ENCODE results near the gene MCC.

The MCC gene

DNA sequence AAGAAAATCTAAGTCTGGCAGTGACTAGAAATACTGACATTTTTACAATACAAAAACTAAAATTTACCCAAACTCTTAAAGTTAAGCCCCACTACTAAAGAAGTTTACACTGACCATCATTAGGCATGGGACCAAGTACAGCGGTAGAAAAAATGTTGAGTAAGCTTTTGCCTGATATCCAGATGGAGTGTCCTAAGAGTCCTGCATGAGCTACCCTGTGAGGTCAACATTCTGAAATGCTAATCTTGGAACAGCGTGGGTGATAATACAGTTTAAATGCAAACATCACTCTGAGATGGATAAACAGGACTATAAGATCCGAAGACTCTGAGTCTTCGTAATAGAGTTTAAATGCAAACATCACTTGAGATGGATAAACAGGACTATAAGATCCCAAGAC is 322.0 kb downstream of the MCC start:
- 92 to 96% methylated on average over 4 of the region's 4 CpGs for WGBS, 2 experiments
- H3K27ac ChIP-seq (ENCODE audit: insufficient read depth, low read depth, low read length, poor library complexity, severe bottlenecking) = no peak overlapping the region

DNA sequence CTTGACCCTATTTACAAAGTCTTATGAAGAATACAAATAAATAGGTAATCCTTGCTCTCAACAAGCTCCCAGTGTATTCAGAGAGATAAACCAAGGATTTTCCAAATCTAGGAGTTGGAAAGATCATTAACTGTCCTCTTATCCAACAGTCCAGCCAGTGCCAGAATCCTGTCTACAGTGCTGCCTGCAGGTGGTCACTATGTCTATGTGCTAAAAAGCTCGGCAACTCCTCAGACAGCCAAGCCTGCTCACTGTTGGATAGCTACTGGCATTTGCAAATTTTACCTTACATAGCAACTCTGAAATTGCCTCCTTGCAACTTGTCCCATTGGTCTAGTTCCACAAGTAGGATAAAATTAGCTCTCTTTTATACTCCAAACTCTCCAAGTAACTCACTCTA is 324.2 kb downstream of the MCC start:
- Histone ChIP-seq H3K27me3 (ENCODE audit: control insufficient read depth, insufficient read depth, low read length, poor library complexity, severe bottlenecking) (no peaks in the 10 kb centered on the region), H3K36me3 (ENCODE audit: control insufficient read depth, insufficient read depth, low read length) (no peaks in the 10 kb centered on the region), H3K9me3 (ENCODE audit: control insufficient read depth, low read length) (no peaks in the 10 kb centered on the region), H3K4me3 (ENCODE audit: insufficient read depth, low read depth, low read length) (no peak overlapping the region), H3K27ac (ENCODE audit: insufficient read depth, low read depth, low read length, poor library complexity, severe bottlenecking) (no peak overlapping the region), H3K4me1 (ENCODE audit: control insufficient read depth, insufficient read depth, low read length) (peaks cover 12% of the 10 kb centered on the region)
- WGBS, 2 experiments = 87 to 89% methylated on average over 1 of the region's 1 CpG

More for the DNA sequence above, 322.0 kb downstream of the MCC start:
- H3K4me1 ChIP-seq (ENCODE audit: control insufficient read depth, insufficient read depth, low read length) = peaks cover 16% of the 10 kb centered on the region
- H3K4me3 ChIP-seq (ENCODE audit: insufficient read depth, low read depth, low read length) = no peak overlapping the region
- no peaks in the 10 kb centered on the region for H3K27me3 ChIP-seq (ENCODE audit: control insufficient read depth, insufficient read depth, low read length, poor library complexity, severe bottlenecking)
- H3K9me3 ChIP-seq (ENCODE audit: control insufficient read depth, low read length) = no peaks in the 10 kb centered on the region
- no peaks in the 10 kb centered on the region for H3K36me3 ChIP-seq (ENCODE audit: control insufficient read depth, insufficient read depth, low read length)

- no peak overlapping the region for H3K4me3 ChIP-seq (ENCODE audit: insufficient read depth, low read depth, low read length)
- H3K4me1 ChIP-seq (ENCODE audit: control insufficient read depth, insufficient read depth, low read length) = peaks cover 6% of the 10 kb centered on the region
- H3K27me3 ChIP-seq (ENCODE audit: control insufficient read depth, insufficient read depth, low read length, poor library complexity, severe bottlenecking) = no peaks in the 10 kb centered on the region
- whole genome bisulfite sequencing, 2 experiments = 97 to 100% methylated on average over 1 to 2 of the region's 2 CpGs
- H3K36me3 ChIP-seq (ENCODE audit: control insufficient read depth, insufficient read depth, low read length) = no peaks in the 10 kb centered on the region
- no peaks in the 10 kb centered on the region for H3K9me3 ChIP-seq (ENCODE audit: control insufficient read depth, low read length)
- H3K27ac ChIP-seq (ENCODE audit: insufficient read depth, low read depth, low read length, poor library complexity, severe bottlenecking) = no peak overlapping the region
These were observed 324.9 kb downstream of the MCC start for GRCh38 chr5:113163328-113163727.

- 59 to 60% methylated on average over 3 of the region's 3 CpGs for WGBS, 2 experiments
These were observed 325.5 kb downstream of the MCC start for GRCh38 chr5:113162770-113163169.

GRCh38 chr5:113162208-113162607 is 326.0 kb downstream of the MCC start:
- 90 to 93% methylated on average over 3 of the region's 3 CpGs for WGBS, 2 experiments
- Histone ChIP-seq H3K27me3 (ENCODE audit: control insufficient read depth, insufficient read depth, low read length, poor library complexity, severe bottlenecking) (no peaks in the 10 kb centered on the region), H3K27ac (ENCODE audit: insufficient read depth, low read depth, low read length, poor library complexity, severe bottlenecking) (no peak overlapping the region), H3K36me3 (ENCODE audit: control insufficient read depth, insufficient read depth, low read length) (no peaks in the 10 kb centered on the region), H3K9me3 (ENCODE audit: control insufficient read depth, low read length) (no peaks in the 10 kb centered on the region), H3K4me3 (ENCODE audit: insufficient read depth, low read depth, low read length) (no peak overlapping the region), H3K4me1 (ENCODE audit: control insufficient read depth, insufficient read depth, low read length) (peaks cover 6% of the 10 kb centered on the region)

More at GRCh38 chr5:113162770-113163169, 325.5 kb downstream of the MCC start:
- H3K36me3 ChIP-seq (ENCODE audit: control insufficient read depth, insufficient read depth, low read length) = no peaks in the 10 kb centered on the region
- no peaks in the 10 kb centered on the region for H3K27me3 ChIP-seq (ENCODE audit: control insufficient read depth, insufficient read depth, low read length, poor library complexity, severe bottlenecking)
- H3K9me3 ChIP-seq (ENCODE audit: control insufficient read depth, low read length) = no peaks in the 10 kb centered on the region
- H3K27ac ChIP-seq (ENCODE audit: insufficient read depth, low read depth, low read length, poor library complexity, severe bottlenecking) = no peak overlapping the region
- peaks cover 6% of the 10 kb centered on the region for H3K4me1 ChIP-seq (ENCODE audit: control insufficient read depth, insufficient read depth, low read length)
- H3K4me3 ChIP-seq (ENCODE audit: insufficient read depth, low read depth, low read length) = no peak overlapping the region

GRCh38 chr5:113161806-113162205 is 326.4 kb downstream of the MCC start:
- H3K27ac ChIP-seq (ENCODE audit: insufficient read depth, low read depth, low read length, poor library complexity, severe bottlenecking) = no peak overlapping the region
- no peaks in the 10 kb centered on the region for H3K36me3 ChIP-seq (ENCODE audit: control insufficient read depth, insufficient read depth, low read length)
- H3K9me3 ChIP-seq (ENCODE audit: control insufficient read depth, low read length) = no peaks in the 10 kb centered on the region
- 38 to 50% methylated on average over 5 of the region's 6 CpGs for WGBS, 2 experiments
- no peaks in the 10 kb centered on the region for H3K27me3 ChIP-seq (ENCODE audit: control insufficient read depth, insufficient read depth, low read length, poor library complexity, severe bottlenecking)
- no peak overlapping the region for H3K4me3 ChIP-seq (ENCODE audit: insufficient read depth, low read depth, low read length)
- H3K4me1 ChIP-seq (ENCODE audit: control insufficient read depth, insufficient read depth, low read length) = peaks cover 6% of the 10 kb centered on the region

GRCh38 chr5:113157886-113158285 is 330.4 kb downstream of the MCC start:
- peaks cover 3% of the 10 kb centered on the region for H3K9me3 ChIP-seq (ENCODE audit: control insufficient read depth, low read length)
- H3K36me3 ChIP-seq (ENCODE audit: control insufficient read depth, insufficient read depth, low read length) = no peaks in the 10 kb centered on the region
- peaks cover 11% of the 10 kb centered on the region for H3K4me1 ChIP-seq (ENCODE audit: control insufficient read depth, insufficient read depth, low read length)
- WGBS, 2 experiments = 90 to 94% methylated on average over 4 of the region's 4 CpGs
- no peak overlapping the region for H3K4me3 ChIP-seq (ENCODE audit: insufficient read depth, low read depth, low read length)
- no peak overlapping the region for H3K27ac ChIP-seq (ENCODE audit: insufficient read depth, low read depth, low read length, poor library complexity, severe bottlenecking)
- H3K27me3 ChIP-seq (ENCODE audit: control insufficient read depth, insufficient read depth, low read length, poor library complexity, severe bottlenecking) = no peaks in the 10 kb centered on the region

DNA sequence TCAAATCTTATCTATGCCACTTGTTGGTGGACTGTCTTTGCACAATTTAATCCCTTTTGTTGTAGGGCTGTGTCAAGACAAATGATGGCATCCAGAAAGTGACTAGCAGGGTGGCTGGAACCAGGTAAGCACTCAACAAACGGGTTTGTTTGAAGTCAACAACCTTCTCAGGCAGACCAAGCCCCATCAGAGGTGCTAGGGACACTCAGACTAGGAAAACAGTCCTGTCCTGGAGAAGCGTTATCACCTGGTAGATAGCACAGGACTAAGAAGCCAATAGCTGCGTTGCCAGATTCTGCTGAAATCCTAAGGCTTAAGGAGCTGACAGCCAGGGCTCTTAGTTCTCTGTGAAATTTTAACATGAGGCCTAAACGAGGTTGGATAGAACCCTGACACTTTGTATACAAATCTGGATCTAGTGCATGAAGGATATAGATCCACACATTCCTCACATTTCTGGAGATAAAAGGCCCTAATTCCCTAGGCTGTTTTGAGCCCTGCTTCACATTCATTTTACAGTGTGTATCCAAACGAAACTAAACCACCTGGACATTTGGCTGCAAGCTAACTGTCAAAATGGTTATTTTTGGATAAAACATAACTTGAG is 331.9 kb downstream of the MCC start:
- Histone ChIP-seq H3K27ac (ENCODE audit: insufficient read depth, low read depth, low read length, poor library complexity, severe bottlenecking) (no peak overlapping the region), H3K4me3 (ENCODE audit: insufficient read depth, low read depth, low read length) (no peak overlapping the region), H3K9me3 (ENCODE audit: control insufficient read depth, low read length) (peaks cover 3% of the 10 kb centered on the region), H3K27me3 (ENCODE audit: control insufficient read depth, insufficient read depth, low read length, poor library complexity, severe bottlenecking) (no peaks in the 10 kb centered on the region), H3K36me3 (ENCODE audit: control insufficient read depth, insufficient read depth, low read length) (no peaks in the 10 kb centered on the region), H3K4me1 (ENCODE audit: control insufficient read depth, insufficient read depth, low read length) (peaks cover 22% of the 10 kb centered on the region)
- 91 to 94% methylated on average over 5 of the region's 5 CpGs for WGBS, 2 experiments

GRCh38 chr5:113153512-113154097 is 334.6 kb downstream of the MCC start:
- H3K4me1 ChIP-seq (ENCODE audit: control insufficient read depth, insufficient read depth, low read length) = peaks cover 23% of the 10 kb centered on the region
- no peaks in the 10 kb centered on the region for H3K27me3 ChIP-seq (ENCODE audit: control insufficient read depth, insufficient read depth, low read length, poor library complexity, severe bottlenecking)
- H3K9me3 ChIP-seq (ENCODE audit: control insufficient read depth, low read length) = peaks cover 3% of the 10 kb centered on the region
- H3K27ac ChIP-seq (ENCODE audit: insufficient read depth, low read depth, low read length, poor library complexity, severe bottlenecking) = no peak overlapping the region
- H3K4me3 ChIP-seq (ENCODE audit: insufficient read depth, low read depth, low read length) = no peak overlapping the region
- no peaks in the 10 kb centered on the region for H3K36me3 ChIP-seq (ENCODE audit: control insufficient read depth, insufficient read depth, low read length)
- 92 to 95% methylated on average over 1 of the region's 1 CpG for WGBS, 2 experiments

- peaks cover 3% of the 10 kb centered on the region for H3K9me3 ChIP-seq (ENCODE audit: control insufficient read depth, low read length)
- peak overlapping the region; percentile 63 for H3K27ac ChIP-seq (ENCODE audit: insufficient read depth, low read depth, low read length, poor library complexity, severe bottlenecking)
- 90 to 98% methylated on average over 2 of the region's 2 CpGs for WGBS, 2 experiments
- no peaks in the 10 kb centered on the region for H3K27me3 ChIP-seq (ENCODE audit: control insufficient read depth, insufficient read depth, low read length, poor library complexity, severe bottlenecking)
- no peak overlapping the region for H3K4me3 ChIP-seq (ENCODE audit: insufficient read depth, low read depth, low read length)
- H3K36me3 ChIP-seq (ENCODE audit: control insufficient read depth, insufficient read depth, low read length) = no peaks in the 10 kb centered on the region
- peaks cover 28% of the 10 kb centered on the region for H3K4me1 ChIP-seq (ENCODE audit: control insufficient read depth, insufficient read depth, low read length)
These were observed 335.9 kb downstream of the MCC start for GRCh38 chr5:113152380-113152740.

Measured in ectodermal cell (in vitro differentiated cells).